ENCODE measurements around the gene CRYGC. TPM values are rescaled to one million over a fixed set of nuclear protein-coding genes. Genes with fewer than 3 reads are reported as not detected.
"Not testable (repeated sequence)": the region's sequence is repeated elsewhere in the genome, so short reads cannot be mapped to it uniquely, and the experiment has no call there.

The CRYGC gene
- polyA plus RNA-seq, 3 donors = not detected

- DNase-seq (ENCODE audit: low read depth in 3 of 3, low spot score in 2 of 3) = not testable (repeated sequence)
Measured at GRCh38 chr2:208138334-208138733, 8.7 kb upstream of the CRYGC start.

GRCh38 chr2:208136716-208137094 lies 7.1 kb upstream of the CRYGC start:
- no peak for DNase-seq (ENCODE audit: low read depth in 3 of 3, low spot score in 2 of 3)

- no peak for DNase-seq (ENCODE audit: low read depth in 3 of 3, low spot score in 2 of 3)
Measured at GRCh38 chr2:208135794-208136715, 6.4 kb upstream of the CRYGC start.

GRCh38 chr2:208134928-208135586 lies 5.4 kb upstream of the CRYGC start:
- DNase-seq (ENCODE audit: low read depth in 3 of 3, low spot score in 2 of 3) = no peak

- no peak for DNase-seq (ENCODE audit: low read depth in 3 of 3, low spot score in 2 of 3)
Measured at GRCh38 chr2:208130712-208131110, 1.1 kb upstream of the CRYGC start.

GRCh38 chr2:208128136-208128535 lies 1.5 kb downstream of the CRYGC start:
- no peak for DNase-seq (ENCODE audit: low read depth in 3 of 3, low spot score in 2 of 3)

- DNase-seq (ENCODE audit: low read depth in 3 of 3, low spot score in 2 of 3) = no peak
Measured at GRCh38 chr2:208127090-208127489, 2.5 kb downstream of the CRYGC start.

- DNase-seq (ENCODE audit: low read depth in 3 of 3, low spot score in 2 of 3) = no peak
Measured at GRCh38 chr2:208125251-208125650, 4.4 kb downstream of the CRYGC start.

- DNase-seq (ENCODE audit: low read depth in 3 of 3, low spot score in 2 of 3) = not testable (repeated sequence)
Measured at GRCh38 chr2:208124013-208124715, 5.5 kb downstream of the CRYGC start, which contains the start of gene CRYGD. Gene CRYGD, minus strand, starts transcription at chr2:208124524. Its CDS starts 51 bp downstream, at chr2:208124473.

GRCh38 chr2:208122248-208122647 lies 7.4 kb downstream of the CRYGC start:
- DNase-seq (ENCODE audit: low read depth in 3 of 3, low spot score in 2 of 3) = no peak

GRCh38 chr2:208118918-208119317 lies 10.7 kb downstream of the CRYGC start:
- DNase-seq (ENCODE audit: low read depth in 3 of 3, low spot score in 2 of 3) = no peak

GRCh38 chr2:208117390-208117789 lies 12.2 kb downstream of the CRYGC start:
- not testable (repeated sequence) for DNase-seq (ENCODE audit: low read depth in 3 of 3, low spot score in 2 of 3)

GRCh38 chr2:208112969-208113368 lies 16.7 kb downstream of the CRYGC start:
- DNase-seq (ENCODE audit: low read depth in 3 of 3, low spot score in 2 of 3) = no peak

GRCh38 chr2:208112273-208112745 lies 17.3 kb downstream of the CRYGC start:
- DNase-seq (ENCODE audit: low read depth in 3 of 3, low spot score in 2 of 3) = not testable (repeated sequence)

GRCh38 chr2:208103616-208104015 lies 26.0 kb downstream of the CRYGC start:
- DNase-seq (ENCODE audit: low read depth in 3 of 3, low spot score in 2 of 3) = no peak

- no peak for DNase-seq (ENCODE audit: low read depth in 3 of 3, low spot score in 2 of 3)
Measured at GRCh38 chr2:208101716-208102631, 27.7 kb downstream of the CRYGC start.

- no peak for DNase-seq (ENCODE audit: low read depth in 3 of 3, low spot score in 2 of 3)
Measured at GRCh38 chr2:208099682-208100470, 29.8 kb downstream of the CRYGC start.

- not testable (repeated sequence) for DNase-seq (ENCODE audit: low read depth in 3 of 3, low spot score in 2 of 3)
Measured at GRCh38 chr2:208098701-208099100, 30.9 kb downstream of the CRYGC start.

GRCh38 chr2:208098267-208098666 lies 31.4 kb downstream of the CRYGC start:
- no peak for DNase-seq (ENCODE audit: low read depth in 3 of 3, low spot score in 2 of 3)

Measured in right renal cortex interstitium (tissue), 3 donors.